ENCODE data around the gene LSM14A.
"Not testable (repeated sequence)": the region's sequence is repeated elsewhere in the genome, so short reads cannot be mapped to it uniquely, and the experiment has no call there.

Gene LSM14A

GRCh38 chr19:34193439-34193838 is 21.1 kb downstream of the LSM14A start:
- DNase-seq, result no peak

DNA sequence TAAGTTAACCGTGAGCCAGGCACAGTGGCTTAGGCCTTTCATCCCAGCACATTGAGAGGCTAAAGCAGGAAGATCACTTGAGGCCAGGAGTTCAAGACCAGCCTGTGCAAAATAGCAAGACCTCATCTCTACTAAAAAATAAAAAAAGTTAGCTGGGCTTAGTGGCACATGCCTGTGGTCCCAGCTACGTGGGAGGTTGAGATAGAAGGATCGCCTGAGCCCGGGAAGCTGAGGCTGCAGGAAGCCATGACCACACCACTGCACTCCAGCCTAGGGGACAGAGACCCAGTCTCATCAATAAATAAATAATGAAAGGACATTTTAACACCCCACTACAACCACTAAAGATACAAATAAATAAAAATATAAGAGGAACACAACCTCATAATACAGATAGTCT is 21.6 kb downstream of the LSM14A start:
- no peak for DNase-seq

- DNase-seq, result no peak
Observed at GRCh38 chr19:34201133-34201532, 28.8 kb downstream of the LSM14A start.

DNA sequence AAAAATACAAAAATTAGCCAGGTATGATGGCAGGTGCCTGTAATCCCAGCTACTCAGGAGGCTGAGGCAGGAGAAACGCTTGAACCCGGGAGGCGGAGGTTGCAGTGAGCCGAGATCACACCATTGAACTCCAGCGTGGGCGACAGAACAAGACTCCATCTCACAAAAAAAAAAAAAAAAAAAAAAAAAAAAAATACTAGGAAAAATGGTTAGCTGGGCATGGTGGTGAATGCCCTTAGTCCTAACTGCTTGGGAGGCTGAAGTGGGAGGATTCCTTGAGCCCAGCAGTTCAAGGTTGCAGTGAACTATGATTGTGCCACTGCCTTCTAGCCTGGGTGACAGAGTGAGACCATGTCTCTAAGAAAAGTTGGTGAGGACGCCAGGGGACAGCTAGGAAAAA is 33.0 kb downstream of the LSM14A start:
- not testable (repeated sequence) for DNase-seq

GRCh38 chr19:34208291-34208884 is 36.1 kb downstream of the LSM14A start:
- DNase-seq, result no peak

DNA sequence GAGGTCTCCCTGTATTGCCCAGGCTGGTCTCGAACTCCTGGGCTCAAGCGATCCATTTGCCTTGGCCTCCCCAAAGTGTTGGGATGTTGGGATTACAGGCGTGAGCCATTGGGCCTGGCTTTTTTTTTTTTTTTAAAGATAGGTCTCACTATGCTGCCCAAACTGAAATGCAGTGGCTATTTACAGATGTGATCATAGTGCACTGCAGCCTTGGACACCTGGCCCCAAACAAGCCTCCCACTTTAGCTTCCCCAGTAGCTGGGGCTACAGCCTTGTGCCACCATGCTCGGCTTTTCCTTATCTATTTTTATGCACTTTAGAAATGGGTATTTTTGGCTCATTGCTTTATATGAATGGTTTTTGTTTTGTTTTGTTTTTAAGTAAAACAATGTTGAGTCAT is 37.4 kb downstream of the LSM14A start:
- no peak for DNase-seq

DNA sequence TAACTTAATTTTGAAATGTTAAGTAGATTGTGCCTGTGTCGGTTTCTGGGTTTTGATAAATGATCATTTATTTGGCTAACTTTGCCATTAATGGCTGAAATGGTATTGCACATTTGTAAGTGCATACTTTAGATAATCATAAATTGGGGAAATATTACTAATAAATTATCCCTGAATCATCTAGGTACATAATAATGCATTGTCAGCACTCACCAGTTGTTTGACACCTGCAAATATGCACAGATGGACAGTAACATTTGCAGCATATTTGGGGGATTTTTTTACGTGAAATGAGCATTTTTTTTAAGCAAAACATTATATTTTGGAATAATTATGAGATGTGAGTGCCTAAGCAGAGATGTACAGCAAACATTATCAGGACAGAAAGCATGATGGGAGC is 41.0 kb downstream of the LSM14A start:
- no peak for DNase-seq

GRCh38 chr19:34214040-34214439 is 41.7 kb downstream of the LSM14A start:
- no peak for DNase-seq

- no peak for DNase-seq
Observed at GRCh38 chr19:34215006-34215665, 42.8 kb downstream of the LSM14A start.

DNA sequence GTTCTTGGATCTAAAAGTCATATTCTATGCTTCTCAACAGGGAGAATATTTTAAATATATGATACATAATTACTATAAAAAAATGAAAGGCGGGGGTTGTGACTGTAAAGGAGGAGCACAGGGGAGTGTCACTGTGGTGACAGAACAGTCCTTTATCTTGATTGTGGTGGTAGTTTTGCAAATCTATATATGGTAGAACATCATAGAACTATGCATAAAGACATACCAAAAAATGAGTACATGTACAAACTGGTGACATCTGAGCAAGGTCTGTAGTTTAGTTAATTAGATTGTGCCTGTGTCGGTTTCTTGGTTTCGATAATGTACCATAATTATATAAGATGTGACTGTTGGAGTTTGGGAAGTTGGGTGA is 43.3 kb downstream of the LSM14A start:
- DNase-seq, result no peak

DNA sequence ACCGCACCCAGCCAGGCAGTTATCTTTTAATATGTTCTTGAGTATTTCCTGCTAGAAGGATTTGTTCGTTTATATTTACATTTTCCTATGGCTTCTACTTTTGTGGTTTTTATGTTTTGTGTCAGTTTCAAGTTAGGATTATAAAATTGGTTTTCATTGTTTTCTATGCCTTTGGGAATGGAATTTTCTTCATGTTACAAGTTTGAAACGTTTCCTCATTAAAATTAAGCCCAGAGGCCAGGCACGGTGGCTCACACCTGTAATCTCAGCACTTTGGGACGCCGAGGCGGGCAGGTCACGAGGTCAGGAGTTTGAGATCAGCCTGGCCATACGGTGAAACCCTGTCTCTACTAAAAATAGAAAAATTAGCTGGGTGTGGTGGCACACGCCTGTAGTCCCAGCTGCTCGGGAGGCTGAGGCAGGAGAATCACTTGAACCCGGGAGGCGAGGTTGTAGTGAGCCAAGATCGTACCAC is 44.5 kb downstream of the LSM14A start:
- DNase-seq, result not testable (repeated sequence)

GRCh38 chr19:34217952-34218817 is 45.9 kb downstream of the LSM14A start:
- DNase-seq, result peak; percentile 31

GRCh38 chr19:34218818-34219164 is 46.5 kb downstream of the LSM14A start:
- DNase-seq, result no peak

DNA sequence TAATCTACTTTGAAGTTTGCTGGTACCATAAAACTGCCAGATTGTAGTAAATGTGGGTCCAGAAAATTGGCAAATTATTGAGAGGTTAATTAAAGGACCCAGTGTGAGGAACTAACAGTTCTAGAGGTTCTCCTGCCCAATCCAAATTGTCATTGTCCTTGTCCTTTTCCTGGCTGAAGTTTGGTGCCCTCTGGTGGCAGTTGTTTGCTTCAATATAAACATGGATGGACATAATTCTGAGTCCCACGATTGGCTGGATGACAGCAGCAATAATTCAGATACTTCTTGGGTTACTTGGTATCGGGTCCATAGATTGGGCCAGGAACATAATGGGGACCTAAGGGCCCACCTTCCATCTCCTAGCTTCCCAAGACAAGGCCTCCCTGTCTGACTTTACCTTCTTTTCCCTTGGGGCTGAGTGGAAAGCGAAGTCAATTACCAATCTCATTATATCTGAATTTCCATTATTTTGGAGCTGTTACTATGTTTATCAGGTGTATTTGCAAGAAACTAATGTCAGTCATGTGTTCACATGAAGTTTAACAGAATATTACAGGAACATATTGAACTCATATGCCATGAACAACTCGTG is 48.3 kb downstream of the LSM14A start:
- DNase-seq, result peak; percentile 57

DNA sequence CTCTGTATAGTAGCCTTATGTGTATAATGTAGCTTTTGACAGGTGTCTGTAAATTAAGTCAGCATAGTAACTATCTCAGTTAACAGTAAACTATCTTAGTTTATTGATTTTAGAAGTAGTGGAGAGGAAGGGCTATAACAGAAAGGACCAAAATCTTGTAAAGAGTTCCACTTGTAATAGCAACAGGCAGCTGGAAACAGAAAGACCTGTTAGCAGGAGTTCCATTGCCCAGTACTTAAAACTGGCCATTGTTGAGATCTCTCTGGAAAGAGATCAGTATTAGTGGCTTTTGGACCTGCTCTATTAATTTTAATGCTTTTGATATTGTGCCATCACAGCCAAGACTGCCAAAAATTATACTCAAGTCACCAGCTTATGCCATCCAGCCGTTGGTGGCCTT is 50.1 kb downstream of the LSM14A start:
- DNase-seq, result no peak

DNA sequence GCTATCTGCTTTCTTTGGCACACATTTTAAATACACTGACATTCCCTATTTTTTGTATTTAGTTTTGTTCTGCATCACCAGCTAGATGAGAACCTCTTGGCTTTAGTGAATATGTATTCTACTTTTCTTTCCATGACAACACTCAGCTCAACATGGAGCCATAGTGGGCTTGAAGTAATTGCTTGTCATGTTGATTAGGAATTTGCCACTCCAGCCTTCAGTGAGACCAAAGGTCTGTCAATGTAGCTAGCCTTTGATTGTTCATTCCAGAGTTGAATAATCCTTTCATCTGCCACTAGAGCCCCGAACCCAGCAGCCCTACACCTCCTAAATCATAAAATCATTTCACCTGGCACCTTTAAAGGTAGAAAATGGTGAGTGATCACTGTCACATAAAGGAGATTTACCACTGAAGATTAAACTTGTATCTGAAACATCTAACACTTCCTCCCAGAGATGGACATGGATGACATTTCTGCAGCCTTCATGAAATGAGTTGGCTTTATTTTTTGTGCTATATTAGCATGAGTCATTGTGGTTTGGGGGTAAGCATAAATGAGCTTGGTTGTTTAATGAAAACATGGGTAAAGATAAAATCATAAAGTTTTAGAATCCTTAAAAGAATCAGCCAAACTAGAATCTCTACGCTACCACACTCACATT is 52.8 kb downstream of the LSM14A start:
- no peak for DNase-seq

- DNase-seq, result no peak
Observed at GRCh38 chr19:34225659-34226015, 53.3 kb downstream of the LSM14A start.

DNA sequence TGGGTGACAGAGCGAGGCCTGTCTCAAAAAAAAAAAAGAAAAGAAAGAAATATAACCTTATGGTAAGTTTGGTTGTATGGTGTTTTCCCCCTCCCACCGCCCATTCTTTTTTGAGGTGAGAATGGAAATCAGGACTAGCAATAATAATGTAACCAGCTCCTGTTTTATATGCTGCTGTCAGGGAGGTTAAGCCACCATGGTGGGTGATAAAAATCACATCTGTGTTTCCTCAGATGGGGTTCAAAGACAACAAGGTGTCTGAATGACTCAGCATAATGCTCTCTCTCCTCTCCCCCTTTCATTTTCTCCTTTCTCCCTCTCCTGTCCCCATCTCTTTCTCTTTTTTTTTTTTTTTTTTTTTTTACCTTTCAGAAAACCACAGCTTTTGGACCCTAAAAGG is 53.7 kb downstream of the LSM14A start:
- DNase-seq, result no peak

- no peak for DNase-seq
Observed at GRCh38 chr19:34228347-34228746, 56.0 kb downstream of the LSM14A start.

GRCh38 chr19:34228762-34229161 is 56.5 kb downstream of the LSM14A start:
- no peak for DNase-seq

- DNase-seq, result no peak
Observed at GRCh38 chr19:34229721-34230120, 57.4 kb downstream of the LSM14A start.

GRCh38 chr19:34230820-34231219 is 58.5 kb downstream of the LSM14A start:
- DNase-seq, result no peak

GRCh38 chr19:34231439-34231838 is 59.1 kb downstream of the LSM14A start:
- no peak for DNase-seq

Measured in stimulated activated CD4-positive, alpha-beta T cell treated with anti-CD3 and anti-CD28 coated beads, Interleukin-4, amount 100 ng/mL, for 1 hour (primary cell).